ENCODE results near the gene BSPRY.
A peak's percentile ranks its signal among the peaks of the same experiment; 100 is the strongest.

The BSPRY gene

GRCh38 chr9:113340011-113340699 lies 9.2 kb upstream of the BSPRY start, which contains the start of gene WDR31:
Gene WDR31, minus strand, starts transcription at chr9:113340275. Its CDS starts 8,253 bp downstream, at chr9:113332022.
- TF ChIP-seq CTCF (IDR thresholded peaks at IDR 0.05; ENCODE audit: low read depth, low read length), result no peak
- DNase-seq (ENCODE audit: extremely low read depth, low read depth), result peak; percentile 71

- no peak for DNase-seq (ENCODE audit: extremely low read depth, low read depth)
- TF ChIP-seq CTCF (IDR thresholded peaks at IDR 0.05; ENCODE audit: low read depth, low read length), result no peak
Observed at GRCh38 chr9:113341712-113342410, 7.5 kb upstream of the BSPRY start.

GRCh38 chr9:113343732-113344231 lies 5.6 kb upstream of the BSPRY start:
- TF ChIP-seq CTCF (IDR thresholded peaks at IDR 0.05; ENCODE audit: low read depth, low read length), result no peak
- no peak for DNase-seq (ENCODE audit: extremely low read depth, low read depth)

GRCh38 chr9:113345190-113345589 lies 4.2 kb upstream of the BSPRY start:
- DNase-seq (ENCODE audit: extremely low read depth, low read depth), result no peak
- no peak for TF ChIP-seq CTCF (IDR thresholded peaks at IDR 0.05; ENCODE audit: low read depth, low read length)

- TF ChIP-seq CTCF (IDR thresholded peaks at IDR 0.05; ENCODE audit: low read depth, low read length), result no peak
- DNase-seq (ENCODE audit: extremely low read depth, low read depth), result no peak
Observed at GRCh38 chr9:113345671-113346070, 3.7 kb upstream of the BSPRY start.

- TF ChIP-seq CTCF (IDR thresholded peaks at IDR 0.05; ENCODE audit: low read depth, low read length), result no peak
- no peak for DNase-seq (ENCODE audit: extremely low read depth, low read depth)
Observed at GRCh38 chr9:113348437-113348836, 904 bp upstream of the BSPRY start.

- TF ChIP-seq CTCF (IDR thresholded peaks at IDR 0.05; ENCODE audit: low read depth, low read length), result no peak
- no peak for DNase-seq (ENCODE audit: extremely low read depth, low read depth)
Observed at GRCh38 chr9:113349066-113349444, 286 bp upstream of the BSPRY start.
